ENCODE results near the gene ZNF514. TPM values are rescaled to one million over a fixed set of nuclear protein-coding genes. Genes with fewer than 3 reads are reported as not detected.

The ZNF514 gene
- total RNA-seq, 1 donor from 2014 or later = 8.1 TPM

DNA sequence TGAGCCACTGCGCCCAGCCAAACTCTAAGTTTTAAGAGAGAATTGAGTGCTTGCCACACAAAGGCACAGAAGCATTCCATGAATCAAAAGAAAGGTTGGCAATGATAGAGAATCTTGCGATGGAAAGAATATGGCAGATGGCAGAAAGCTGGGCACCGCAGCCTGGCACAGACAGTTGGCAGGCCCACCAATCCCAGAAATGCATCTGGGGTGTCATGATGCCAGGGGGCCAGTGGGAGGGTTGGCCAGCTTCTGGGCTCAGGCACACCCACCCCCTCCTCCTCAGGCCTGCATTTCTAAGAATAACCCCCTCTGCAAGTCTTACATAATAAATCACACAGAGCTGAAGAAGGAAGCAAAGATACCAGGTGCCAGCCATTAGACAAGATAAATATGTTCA is 25.5 kb upstream of the ZNF514 start:
- no peaks in the 10 kb centered on the region for H3K4me1 ChIP-seq (ENCODE audit: insufficient read depth, low read length)
- Mint-ChIP-seq H3K36me3 (ENCODE audit: low read depth, unreplicated experiment) (peaks cover 37% of the 10 kb centered on the region), H3K9me3 (ENCODE audit: unreplicated experiment) (peaks cover 27% of the 10 kb centered on the region), H3K27me3 (ENCODE audit: low read depth, unreplicated experiment) (peaks cover 3% of the 10 kb centered on the region), H3K4me3 (ENCODE audit: unreplicated experiment) (no peak overlapping the region), H3K4me1 (ENCODE audit: low read depth, unreplicated experiment) (no peaks in the 10 kb centered on the region), H3K27ac (ENCODE audit: unreplicated experiment) (no peak overlapping the region)
- H3K4me2 ChIP-seq (ENCODE audit: low read length) = no peak overlapping the region
- H3K27ac ChIP-seq (ENCODE audit: low read depth, low read length) = no peak overlapping the region
- DNase-seq (ENCODE audit: low read depth) (no peak), FAIRE-seq (no peak)
- H4K20me1 ChIP-seq (ENCODE audit: insufficient read depth, low read length) = no peaks in the 10 kb centered on the region
- H3K4me3 ChIP-seq (ENCODE audit: insufficient read depth, low read depth, low read length) = no peak overlapping the region
- no peaks in the 10 kb centered on the region for H3K27me3 ChIP-seq (ENCODE audit: insufficient read depth, low read length)
- peaks cover 16% of the 10 kb centered on the region for H3K9me3 ChIP-seq (ENCODE audit: insufficient read depth, low read depth, low read length)
- H3K79me2 ChIP-seq (ENCODE audit: insufficient read depth, low read length) = no peaks in the 10 kb centered on the region
- peaks cover 20% of the 10 kb centered on the region for H3K36me3 ChIP-seq (ENCODE audit: insufficient read depth, low read length)
- H3K9ac ChIP-seq (ENCODE audit: low read length) = no peak overlapping the region
- no peak overlapping the region for H2AFZ ChIP-seq (ENCODE audit: low read depth, low read length)
- no peak for TF ChIP-seq EZH2 (IDR thresholded peaks at IDR 0.05; ENCODE audit: insufficient read depth, low read length)
- TF ChIP-seq, protein P1, sequence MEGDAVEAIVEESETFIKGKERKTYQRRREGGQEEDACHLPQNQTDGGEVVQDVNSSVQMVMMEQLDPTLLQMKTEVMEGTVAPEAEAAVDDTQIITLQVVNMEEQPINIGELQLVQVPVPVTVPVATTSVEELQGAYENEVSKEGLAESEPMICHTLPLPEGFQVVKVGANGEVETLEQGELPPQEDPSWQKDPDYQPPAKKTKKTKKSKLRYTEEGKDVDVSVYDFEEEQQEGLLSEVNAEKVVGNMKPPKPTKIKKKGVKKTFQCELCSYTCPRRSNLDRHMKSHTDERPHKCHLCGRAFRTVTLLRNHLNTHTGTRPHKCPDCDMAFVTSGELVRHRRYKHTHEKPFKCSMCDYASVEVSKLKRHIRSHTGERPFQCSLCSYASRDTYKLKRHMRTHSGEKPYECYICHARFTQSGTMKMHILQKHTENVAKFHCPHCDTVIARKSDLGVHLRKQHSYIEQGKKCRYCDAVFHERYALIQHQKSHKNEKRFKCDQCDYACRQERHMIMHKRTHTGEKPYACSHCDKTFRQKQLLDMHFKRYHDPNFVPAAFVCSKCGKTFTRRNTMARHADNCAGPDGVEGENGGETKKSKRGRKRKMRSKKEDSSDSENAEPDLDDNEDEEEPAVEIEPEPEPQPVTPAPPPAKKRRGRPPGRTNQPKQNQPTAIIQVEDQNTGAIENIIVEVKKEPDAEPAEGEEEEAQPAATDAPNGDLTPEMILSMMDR (IDR thresholded peaks at IDR 0.05; ENCODE audit: insufficient read depth, low read depth, low read length) = no peak

DNA sequence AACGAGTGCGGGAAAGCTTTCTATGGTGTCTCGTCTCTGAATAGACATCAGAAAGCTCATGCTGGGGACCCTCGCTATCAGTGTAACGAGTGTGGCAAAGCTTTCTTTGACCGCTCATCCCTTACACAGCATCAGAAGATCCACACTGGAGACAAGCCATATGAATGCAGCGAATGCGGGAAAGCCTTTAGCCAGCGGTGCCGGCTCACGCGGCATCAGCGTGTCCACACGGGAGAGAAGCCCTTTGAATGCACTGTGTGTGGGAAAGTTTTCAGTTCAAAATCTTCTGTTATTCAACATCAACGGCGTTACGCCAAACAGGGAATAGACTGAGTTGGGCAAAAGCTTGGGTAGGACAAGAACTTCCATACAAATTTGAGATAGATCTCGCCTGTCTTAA is 22.1 kb upstream of the ZNF514 start:
- H3K27ac Mint-ChIP-seq (ENCODE audit: unreplicated experiment) = no peak overlapping the region
- H3K36me3 Mint-ChIP-seq (ENCODE audit: low read depth, unreplicated experiment) = peaks cover 56% of the 10 kb centered on the region
- H3K4me1 Mint-ChIP-seq (ENCODE audit: low read depth, unreplicated experiment) = no peaks in the 10 kb centered on the region
- no peak overlapping the region for H2AFZ ChIP-seq (ENCODE audit: low read depth, low read length)
- DNase-seq (ENCODE audit: low read depth) (no peak), FAIRE-seq (no peak)
- H3K4me3 ChIP-seq (ENCODE audit: insufficient read depth, low read depth, low read length) = no peak overlapping the region
- H3K79me2 ChIP-seq (ENCODE audit: insufficient read depth, low read length) = no peaks in the 10 kb centered on the region
- H3K36me3 ChIP-seq (ENCODE audit: insufficient read depth, low read length) = peaks cover 25% of the 10 kb centered on the region
- H3K27me3 Mint-ChIP-seq (ENCODE audit: low read depth, unreplicated experiment) = no peaks in the 10 kb centered on the region
- no peaks in the 10 kb centered on the region for H4K20me1 ChIP-seq (ENCODE audit: insufficient read depth, low read length)
- no peak for TF ChIP-seq EZH2 (IDR thresholded peaks at IDR 0.05; ENCODE audit: insufficient read depth, low read length)
- H3K4me1 ChIP-seq (ENCODE audit: insufficient read depth, low read length) = no peaks in the 10 kb centered on the region
- no peak overlapping the region for H3K4me3 Mint-ChIP-seq (ENCODE audit: unreplicated experiment)
- peaks cover 16% of the 10 kb centered on the region for H3K9me3 ChIP-seq (ENCODE audit: insufficient read depth, low read depth, low read length)
- H3K4me2 ChIP-seq (ENCODE audit: low read length) = no peak overlapping the region
- no peaks in the 10 kb centered on the region for H3K27me3 ChIP-seq (ENCODE audit: insufficient read depth, low read length)
- H3K9ac ChIP-seq (ENCODE audit: low read length) = no peak overlapping the region
- no peak overlapping the region for H3K27ac ChIP-seq (ENCODE audit: low read depth, low read length)
- H3K9me3 Mint-ChIP-seq (ENCODE audit: unreplicated experiment) = peaks cover 36% of the 10 kb centered on the region

DNA sequence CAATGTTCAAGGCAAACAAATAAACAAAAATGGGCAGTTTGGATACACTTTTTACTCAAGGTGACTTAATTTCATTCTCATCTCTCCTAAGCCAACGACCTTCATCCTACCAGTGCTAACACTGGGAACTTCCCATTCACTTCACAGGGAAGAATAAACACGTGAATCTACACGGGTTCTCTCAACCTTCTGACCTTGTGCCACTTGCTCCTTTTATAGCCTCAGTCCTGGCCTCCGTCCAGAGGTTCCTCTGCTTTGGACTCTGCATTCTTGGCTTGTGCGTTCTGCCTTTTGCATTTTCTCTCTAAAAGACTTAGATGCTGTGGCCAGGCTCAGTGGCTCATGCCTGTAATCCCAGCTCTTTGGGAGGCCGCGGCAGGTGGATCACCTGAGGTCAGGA is 19.8 kb upstream of the ZNF514 start:
- H3K79me2 ChIP-seq (ENCODE audit: insufficient read depth, low read length) = peaks cover 10% of the 10 kb centered on the region
- H3K9me3 Mint-ChIP-seq (ENCODE audit: unreplicated experiment) = peaks cover 29% of the 10 kb centered on the region
- no peak overlapping the region for H2AFZ ChIP-seq (ENCODE audit: low read depth, low read length)
- H3K4me3 Mint-ChIP-seq (ENCODE audit: unreplicated experiment) = no peak overlapping the region
- no peak overlapping the region for H3K9ac ChIP-seq (ENCODE audit: low read length)
- no peak for DNase-seq (ENCODE audit: low read depth)
- no peaks in the 10 kb centered on the region for H3K27me3 ChIP-seq (ENCODE audit: insufficient read depth, low read length)
- FAIRE-seq = no peak
- H3K27me3 Mint-ChIP-seq (ENCODE audit: low read depth, unreplicated experiment) = no peaks in the 10 kb centered on the region
- TF ChIP-seq, protein P1 (IDR thresholded peaks at IDR 0.05; ENCODE audit: insufficient read depth, low read depth, low read length) = no peak
- TF ChIP-seq EZH2 (IDR thresholded peaks at IDR 0.05; ENCODE audit: insufficient read depth, low read length) = no peak
- H3K36me3 Mint-ChIP-seq (ENCODE audit: low read depth, unreplicated experiment) = peaks cover 59% of the 10 kb centered on the region
- H4K20me1 ChIP-seq (ENCODE audit: insufficient read depth, low read length) = no peaks in the 10 kb centered on the region
- peaks cover 4% of the 10 kb centered on the region for H3K4me1 Mint-ChIP-seq (ENCODE audit: low read depth, unreplicated experiment)
- no peak overlapping the region for H3K4me2 ChIP-seq (ENCODE audit: low read length)
- H3K4me1 ChIP-seq (ENCODE audit: insufficient read depth, low read length) = no peaks in the 10 kb centered on the region
- H3K36me3 ChIP-seq (ENCODE audit: insufficient read depth, low read length) = peaks cover 25% of the 10 kb centered on the region
- no peak overlapping the region for H3K27ac ChIP-seq (ENCODE audit: low read depth, low read length)
- H3K9me3 ChIP-seq (ENCODE audit: insufficient read depth, low read depth, low read length) = peaks cover 16% of the 10 kb centered on the region
- H3K4me3 ChIP-seq (ENCODE audit: insufficient read depth, low read depth, low read length) = no peak overlapping the region
- no peak overlapping the region for H3K27ac Mint-ChIP-seq (ENCODE audit: unreplicated experiment)
